ENCODE results near the gene DEUP1.

DEUP1 gene

GRCh38 chr11:93481279-93481678, 150.7 kb downstream of the DEUP1 start:
- DNase-seq = no peak

GRCh38 chr11:93481696-93482095, 151.2 kb downstream of the DEUP1 start:
- no peak for DNase-seq

- DNase-seq = no peak
These were observed 152.0 kb downstream of the DEUP1 start for GRCh38 chr11:93482556-93482955.

GRCh38 chr11:93484716-93485115, 154.2 kb downstream of the DEUP1 start:
- DNase-seq = no peak

- no peak for DNase-seq
These were observed 155.4 kb downstream of the DEUP1 start for GRCh38 chr11:93485983-93486382.

GRCh38 chr11:93487032-93487483, 156.5 kb downstream of the DEUP1 start:
- no peak for DNase-seq
